ENCODE results near the gene TTPAL. TPM values are rescaled to one million over a fixed set of nuclear protein-coding genes. Genes with fewer than 3 reads are reported as not detected.

The TTPAL gene
- total and polyA plus RNA-seq, 2 donors (not counting 3 experiments of a cell fraction or from before 2014, with no cell fraction given), result 4.0 to 8.0 TPM

- BruUV-seq (replicated peaks), result no TSS peak
- no peak overlapping the region for H3K27ac ChIP-seq (ENCODE audit: insufficient read depth, low read depth, low read length)
- H3K4me2 ChIP-seq (ENCODE audit: insufficient read depth, low read length), result no peak overlapping the region
- H3K4me3 ChIP-seq (replicated peaks in 1 of 3; ENCODE audit: insufficient read depth in 1 of 3, low read depth in 1 of 3, low read length in 3 of 3), result no peak overlapping the region
- POLR2A ChIA-PET, result no interaction called here
- H3K9me1 ChIP-seq (replicated peaks; ENCODE audit: control insufficient read depth, extremely low read depth, insufficient read depth, low read length), result no peaks in the 10 kb centered on the region
- no peak for FAIRE-seq
- no peaks in the 10 kb centered on the region for H3K36me3 ChIP-seq (ENCODE audit: control insufficient read depth in 2 of 2, extremely low read depth in 1 of 2, insufficient read depth in 2 of 2, low read length in 2 of 2)
- H3K4me1 ChIP-seq (ENCODE audit: control insufficient read depth, extremely low read depth, insufficient read depth, low read length), result no peaks in the 10 kb centered on the region
- H3K27me3 ChIP-seq (ENCODE audit: control insufficient read depth in 2 of 2, insufficient read depth in 2 of 2, low read length in 2 of 2), result peaks cover 2 to 3% of the 10 kb centered on the region in 2 experiments
- CTCF ChIA-PET, result no interaction called here
- no peaks in the 10 kb centered on the region for H3K79me2 ChIP-seq (ENCODE audit: control insufficient read depth, insufficient read depth, low read length)
- H4K20me1 ChIP-seq (replicated peaks; ENCODE audit: control insufficient read depth, extremely low read depth, insufficient read depth, low read length), result no peaks in the 10 kb centered on the region
- no peak for DNase-seq (ENCODE audit: low read depth, low spot score)
- TF ChIP-seq MYC (IDR thresholded peaks at IDR 0.05; ENCODE audit: low read depth, low read length), result no peak
- TF ChIP-seq JUN (IDR thresholded peaks at IDR 0.05; ENCODE audit: borderline replicate concordance, insufficient read depth, insufficient read length, low read depth), result no peak
- no peak for TF ChIP-seq EZH2 (IDR thresholded peaks at IDR 0.05; ENCODE audit: borderline replicate concordance, low read depth, low read length, severe bottlenecking)
- no peak for TF ChIP-seq CTCF (IDR thresholded peaks at IDR 0.05; ENCODE audit: extremely low read depth in 1 of 2, insufficient read depth in 1 of 2, low read depth in 1 of 2, low read length in 2 of 2)
- no peak for TF ChIP-seq MAX (IDR thresholded peaks at IDR 0.05; ENCODE audit: insufficient read depth, insufficient read length)
- TF ChIP-seq GATA2 (IDR thresholded peaks at IDR 0.05; ENCODE audit: insufficient read depth, insufficient read length, low read depth, low read length), result no peak
- TF ChIP-seq FOS (IDR thresholded peaks at IDR 0.05; ENCODE audit: borderline replicate concordance, insufficient read depth, low read length), result no peak
- TF ChIP-seq POLR2A (IDR thresholded peaks at IDR 0.05; ENCODE audit: low read depth, low read length), result no peak
- TF ChIP-seq POLR2AphosphoS5 (IDR thresholded peaks at IDR 0.05; ENCODE audit: insufficient read depth, low read depth, low read length), result no peak
- no peaks in the 10 kb centered on the region for H3K9me3 ChIP-seq (replicated peaks; ENCODE audit: control insufficient read depth, insufficient read depth, low read length)
- dilution Hi-C loops (cut with MboI; ENCODE audit: extremely low pct_ligation_motif_present, low sequenced_read_pairs) (no loop called here), intact Hi-C loops (cut with micrococcal nuclease) (no loop called here)
- H2AFZ ChIP-seq (ENCODE audit: low read depth, low read length), result no peak overlapping the region
- no peak overlapping the region for H3K9ac ChIP-seq (replicated peaks; ENCODE audit: extremely low read depth, insufficient read depth, low read length)
These were observed 39.3 kb upstream of the TTPAL start for GRCh38 chr20:44436393-44436792.

Data from endothelial cell of umbilical vein (primary cell).